BLaER1 treated with 17β-estradiol and CSF1 and Interleukin-3, amounts not matched to agents 10 nM and 100 nM (cell line): ENCODE measurements around the gene CLIC6.

ENCODE experiments used
- H3K27ac ChIP-seq, 11 experiments: shearing (Covaris generic); formaldehyde crosslinking; 2 replicates each; pipeline ENCODE4 v1.8.1; 2022
- H3K27me3 ChIP-seq, 11 experiments: shearing (Covaris generic); formaldehyde crosslinking; 2 replicates each; pipeline ENCODE4 v1.8.1; 2022
- H3K36me3 ChIP-seq, 11 experiments: shearing (Covaris generic); formaldehyde crosslinking; 2 replicates each; pipeline ENCODE4 v1.8.1; 2022
- H3K4me1 ChIP-seq, 10 experiments: shearing (Covaris generic); formaldehyde crosslinking; 2 replicates each; pipeline ENCODE4 v1.8.1; 2022
- H3K4me2 ChIP-seq, 11 experiments: shearing (Covaris generic); formaldehyde crosslinking; 2 replicates each; pipeline ENCODE4 v1.8.1; 2022
- H3K4me3 ChIP-seq, 10 experiments: shearing (Covaris generic); formaldehyde crosslinking; 2 replicates each; pipeline ENCODE4 v1.8.1; 2022
- H3K9ac ChIP-seq, 11 experiments: shearing (Covaris generic); formaldehyde crosslinking; 2 replicates each; pipeline ENCODE4 v1.8.1; 2022
- H3K9me3 ChIP-seq, 11 experiments: shearing (Covaris generic); formaldehyde crosslinking; replicated peaks in 1 of 11; 2 replicates each; pipeline ENCODE4 v1.8.1; 2022
- H4K20me1 ChIP-seq, 11 experiments: shearing (Covaris generic); formaldehyde crosslinking; 2 replicates each; pipeline ENCODE4 v1.8.1; 2022
- Cebpa-rat ChIP-seq, 11 experiments: shearing (Covaris generic); IDR thresholded peaks; 2 replicates each; pipeline ENCODE4 v1.8.1; 2022

Gene CLIC6

GRCh38 chr21:34684174-34684876 is 15.5 kb downstream of the CLIC6 start:
- TF ChIP-seq Cebpa-rat (IDR thresholded peaks at IDR 0.05), result no peak
- H3K9ac ChIP-seq, result no peak overlapping the region
- H3K9me3 ChIP-seq, result peaks cover 32 to 50% (median 37%) of the 10 kb centered on the region in 11 experiments
- H3K4me3 ChIP-seq, result no peak overlapping the region
- no peak overlapping the region for H3K4me2 ChIP-seq
- H3K27ac ChIP-seq, result no peak overlapping the region
- no peaks in the 10 kb centered on the region; a peak in 1 of 22 replicates for H4K20me1 ChIP-seq
- H3K4me1 ChIP-seq, result peaks cover 0 to 9% (median 2%) of the 10 kb centered on the region in 10 experiments; a peak in 8 of 20 replicates
- peaks cover 0 to 5% (median 0%) of the 10 kb centered on the region in 11 experiments; a peak in 2 of 22 replicates for H3K36me3 ChIP-seq
- H3K27me3 ChIP-seq, result no peaks in the 10 kb centered on the region

DNA sequence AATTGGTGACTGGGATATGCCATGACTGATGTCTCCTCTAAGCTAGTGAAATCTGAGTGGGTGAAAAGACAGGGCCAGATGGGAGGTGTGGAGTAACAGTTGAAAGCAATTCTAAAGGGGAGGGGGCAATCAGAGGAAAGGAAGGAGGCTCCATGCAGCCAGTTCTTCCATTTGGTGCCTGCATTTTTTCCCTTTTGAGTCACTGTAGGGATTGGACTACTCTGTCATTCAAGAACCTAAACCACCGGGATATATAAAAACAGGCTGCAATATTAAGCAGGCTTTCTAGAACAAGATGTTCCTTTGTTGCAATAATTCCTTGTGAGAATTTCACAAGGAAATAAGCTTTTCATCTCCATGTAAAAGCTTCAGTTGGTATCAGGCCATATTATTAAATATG is 18.3 kb downstream of the CLIC6 start:
- Histone ChIP-seq H3K4me1 (no peaks in the 10 kb centered on the region), H3K4me3 (no peak overlapping the region), H3K36me3 (no peaks in the 10 kb centered on the region), H4K20me1 (no peaks in the 10 kb centered on the region; a peak in 1 of 22 replicates), H3K27ac (no peak overlapping the region), H3K9ac (no peak overlapping the region), H3K9me3 (peaks cover 6 to 22% (median 10%) of the 10 kb centered on the region in 11 experiments; a peak in 18 of 22 replicates), H3K4me2 (no peak overlapping the region), H3K27me3 (no peaks in the 10 kb centered on the region)
- TF ChIP-seq Cebpa-rat (IDR thresholded peaks at IDR 0.05), result no peak

DNA sequence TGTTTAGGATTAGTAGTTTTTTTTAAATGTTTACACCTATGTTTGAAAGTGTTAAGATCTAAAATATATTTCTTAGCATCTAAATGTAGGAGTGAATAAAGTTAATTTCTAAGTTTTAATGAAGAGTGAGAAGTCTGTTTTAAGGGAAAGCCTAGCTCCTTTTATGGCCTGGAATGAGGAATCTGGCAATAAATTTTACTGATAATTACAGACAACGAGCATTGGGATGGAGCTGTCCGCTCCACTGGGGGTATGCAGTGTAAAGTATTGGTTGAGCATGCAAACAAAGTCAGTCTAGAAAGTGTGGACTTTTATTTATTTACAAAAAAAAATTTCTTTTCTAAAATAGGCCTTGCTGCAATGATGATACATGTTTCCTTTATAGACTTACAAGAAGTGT is 19.0 kb downstream of the CLIC6 start:
- H3K4me2 ChIP-seq, result no peak overlapping the region
- no peak overlapping the region for H3K27ac ChIP-seq
- no peaks in the 10 kb centered on the region for H3K27me3 ChIP-seq
- no peak overlapping the region for H3K9ac ChIP-seq
- no peaks in the 10 kb centered on the region; a peak in 1 of 22 replicates for H4K20me1 ChIP-seq
- H3K36me3 ChIP-seq, result no peaks in the 10 kb centered on the region
- peaks cover 6 to 16% (median 9%) of the 10 kb centered on the region in 11 experiments; a peak in 15 of 22 replicates for H3K9me3 ChIP-seq
- H3K4me3 ChIP-seq, result no peak overlapping the region
- no peaks in the 10 kb centered on the region for H3K4me1 ChIP-seq
- no peak for TF ChIP-seq Cebpa-rat (IDR thresholded peaks at IDR 0.05)

DNA sequence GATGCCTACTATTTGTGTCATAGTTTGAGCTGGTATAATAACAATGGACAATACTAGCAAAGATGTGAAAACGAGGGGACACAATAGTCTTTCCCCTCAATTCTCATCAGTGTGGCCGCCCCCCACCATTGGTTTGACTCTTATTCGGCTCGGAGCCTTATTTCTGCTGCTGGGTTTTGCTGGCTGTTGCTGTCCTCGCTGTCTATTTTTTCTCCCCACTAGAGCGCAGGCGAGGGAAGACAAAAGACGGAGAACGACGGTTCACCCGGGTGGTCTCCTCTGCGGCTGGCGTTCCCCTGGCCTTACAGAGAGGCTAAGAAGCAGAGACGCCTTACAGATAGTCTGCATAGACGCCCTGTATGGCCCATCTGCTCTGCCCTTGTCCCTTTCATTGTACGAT is 19.4 kb downstream of the CLIC6 start:
- Histone ChIP-seq H3K27me3 (no peaks in the 10 kb centered on the region), H3K4me1 (no peaks in the 10 kb centered on the region), H3K27ac (no peak overlapping the region), H3K4me2 (peak overlapping the region in 2 of 11 experiments; percentile 36 to 47; a peak in 3 of 22 replicates), H3K9ac (no peak overlapping the region), H3K4me3 (no peak overlapping the region), H3K36me3 (no peaks in the 10 kb centered on the region), H3K9me3 (peaks cover 4 to 12% (median 6%) of the 10 kb centered on the region in 11 experiments; a peak in 15 of 22 replicates), H4K20me1 (no peaks in the 10 kb centered on the region; a peak in 1 of 22 replicates)
- TF ChIP-seq Cebpa-rat (IDR thresholded peaks at IDR 0.05), result no peak

- peaks cover 0 to 6% (median under 1%) of the 10 kb centered on the region in 11 experiments; a peak in 5 of 22 replicates for H3K9me3 ChIP-seq
- H3K4me1 ChIP-seq, result no peaks in the 10 kb centered on the region
- H3K4me3 ChIP-seq, result no peak overlapping the region
- no peaks in the 10 kb centered on the region for H3K27me3 ChIP-seq
- H3K4me2 ChIP-seq, result peak overlapping the region in 1 of 11 experiments; percentile 47; a peak in 1 of 22 replicates
- H3K36me3 ChIP-seq, result no peaks in the 10 kb centered on the region
- TF ChIP-seq Cebpa-rat (IDR thresholded peaks at IDR 0.05), result no peak
- H3K27ac ChIP-seq, result no peak overlapping the region
- H4K20me1 ChIP-seq, result no peaks in the 10 kb centered on the region; a peak in 1 of 22 replicates
- no peak overlapping the region for H3K9ac ChIP-seq
Measured at GRCh38 chr21:34688715-34689114, 19.9 kb downstream of the CLIC6 start.

GRCh38 chr21:34690041-34690792 is 21.4 kb downstream of the CLIC6 start:
- Histone ChIP-seq H3K27me3 (no peaks in the 10 kb centered on the region), H3K9me3 (peaks cover 0 to 12% (median 8%) of the 10 kb centered on the region in 11 experiments; a peak in 7 of 22 replicates), H3K27ac (no peak overlapping the region), H4K20me1 (no peaks in the 10 kb centered on the region; a peak in 1 of 22 replicates), H3K4me2 (no peak overlapping the region), H3K36me3 (no peaks in the 10 kb centered on the region), H3K4me3 (no peak overlapping the region), H3K4me1 (peaks cover 0 to 3% (median 0%) of the 10 kb centered on the region in 10 experiments; a peak in 2 of 20 replicates), H3K9ac (no peak overlapping the region)
- TF ChIP-seq Cebpa-rat (IDR thresholded peaks at IDR 0.05), result no peak

DNA sequence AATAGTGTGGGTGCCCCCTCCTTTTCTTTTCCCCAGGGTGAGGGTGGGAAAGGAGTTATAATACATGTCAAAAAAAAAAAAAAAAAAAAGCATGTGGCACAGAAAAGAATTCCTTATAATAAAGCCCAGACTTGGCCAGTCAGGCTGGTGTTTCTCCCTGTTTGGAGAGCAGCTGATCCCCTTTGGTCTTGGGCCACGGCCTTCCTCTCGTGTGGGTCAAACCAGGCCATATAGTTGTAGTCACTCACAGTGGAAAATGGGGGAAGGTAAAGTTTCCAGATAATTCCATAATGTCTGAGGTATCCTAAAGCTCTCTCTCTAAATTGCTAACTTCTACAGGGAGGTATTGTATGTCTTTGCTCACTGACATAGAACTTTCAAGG is 22.0 kb downstream of the CLIC6 start:
- no peak overlapping the region for H3K4me3 ChIP-seq
- no peak for TF ChIP-seq Cebpa-rat (IDR thresholded peaks at IDR 0.05)
- peaks cover 0 to 12% (median 8%) of the 10 kb centered on the region in 11 experiments; a peak in 7 of 22 replicates for H3K9me3 ChIP-seq
- H3K36me3 ChIP-seq, result no peaks in the 10 kb centered on the region
- no peak overlapping the region for H3K9ac ChIP-seq
- H3K27ac ChIP-seq, result no peak overlapping the region
- H4K20me1 ChIP-seq, result no peaks in the 10 kb centered on the region; a peak in 1 of 22 replicates
- no peaks in the 10 kb centered on the region for H3K27me3 ChIP-seq
- H3K4me2 ChIP-seq, result no peak overlapping the region
- peaks cover 0 to 9% (median 0%) of the 10 kb centered on the region in 10 experiments; a peak in 2 of 20 replicates for H3K4me1 ChIP-seq

DNA sequence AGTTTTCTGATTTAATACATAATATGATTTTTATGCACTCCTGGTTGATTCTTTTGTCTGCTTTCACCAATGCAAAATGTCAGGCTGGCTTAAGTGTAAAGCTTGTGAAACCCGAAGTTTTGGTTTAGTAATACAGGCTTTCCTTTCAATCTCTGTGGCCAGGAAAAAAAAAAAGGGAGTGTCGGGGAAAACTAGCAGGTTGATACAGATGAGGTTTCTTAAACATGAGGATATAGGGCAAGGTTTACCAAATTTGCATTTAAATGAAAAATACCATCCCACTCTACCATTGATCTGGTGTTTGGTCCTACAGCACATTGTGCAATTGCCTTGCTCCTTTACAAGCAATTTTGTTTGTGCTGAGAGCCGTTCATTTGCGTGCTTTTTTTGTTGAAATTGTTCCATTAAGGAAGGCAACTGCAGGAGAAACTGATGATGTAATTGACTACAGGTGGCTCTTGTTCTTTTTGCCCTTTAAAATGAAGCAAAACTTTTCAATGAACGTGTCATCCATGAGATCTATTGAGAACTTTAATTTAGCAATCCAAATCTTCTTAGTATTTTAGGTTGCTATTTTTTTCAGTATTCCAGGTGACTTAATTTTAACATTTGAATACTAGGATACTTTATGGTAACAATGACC is 22.7 kb downstream of the CLIC6 start:
- Histone ChIP-seq H3K4me3 (no peak overlapping the region), H3K4me1 (peaks cover 0 to 11% (median 0%) of the 10 kb centered on the region in 10 experiments; a peak in 2 of 20 replicates), H3K9me3 (peaks cover 0 to 12% (median 8%) of the 10 kb centered on the region in 11 experiments; a peak in 7 of 22 replicates), H3K36me3 (no peaks in the 10 kb centered on the region), H3K27ac (no peak overlapping the region), H3K4me2 (no peak overlapping the region), H4K20me1 (no peaks in the 10 kb centered on the region; a peak in 1 of 22 replicates), H3K27me3 (no peaks in the 10 kb centered on the region), H3K9ac (no peak overlapping the region)
- no peak for TF ChIP-seq Cebpa-rat (IDR thresholded peaks at IDR 0.05)
